GM12878 (cell line): ENCODE data around the gene ALDH18A1. TPM values are rescaled to one million over a fixed set of nuclear protein-coding genes. Genes with fewer than 3 reads are reported as not detected.

Source experiments
- ATAC-seq: fragments of 200-7000 bp; cut with Tn5 transposase; 3 replicates; pipeline ENCODE4 v1.9.1; 2020; ENCODE audit warnings: mild to moderate bottlenecking, moderate library complexity
- BruUV-seq: library from RNA; stranded (reverse); fragments of 400-500 nt; replicated peaks from 2 replicates; lab custom pipeline; 2021; lab: Mats Ljungman, UMichigan
- CTCF ChIA-PET: fragments of 300-600 bp; sonication (Branson Sonifier 250); formaldehyde crosslinking; extraction: SDS; loops from one replicate; lab custom pipeline; 2021; ENCODE audit warnings: inconsistent platforms; lab: Yijun Ruan, JAX
- POLR2A ChIA-PET: fragments of 350-600 bp; formaldehyde crosslinking; extraction: SDS; loops from one replicate; lab custom pipeline; 2021; ENCODE audit warnings: inconsistent platforms; lab: Charles Lee
- RAD21 ChIA-PET: fragments of 300-600 bp; sonication (Branson Sonifier 250); formaldehyde crosslinking; loops from one replicate; lab custom pipeline; 2023; ENCODE audit warnings: antibody characterized with exemption; ENCODE audit not compliant: unreplicated experiment; lab: Charles Lee
- SMC1A ChIA-PET: fragments of 300-600 bp; sonication (Branson Sonifier 250); formaldehyde crosslinking; loops from one replicate; lab custom pipeline; 2023; ENCODE audit not compliant: unreplicated experiment, uncharacterized antibody; lab: Charles Lee
- DNase-seq: peaks from one replicate; pipeline ENCODE4 v3.0.0-alpha.2; 2011; ENCODE audit warnings: low read depth, low spot score
- FAIRE-seq: peaks from 3 replicates; lab custom pipeline; 2011; peaks lifted over from hg19 to GRCh38; lab: Jason Lieb, UNC
- H2AFZ ChIP-seq: 2 replicates; pipeline ENCODE4 v1.6.0; 2011; ENCODE audit warnings: low read depth, low read length, control low read depth; ENCODE audit not compliant: control insufficient read depth
- H3K27ac ChIP-seq: 2 replicates; pipeline ENCODE4 v1.5.1; 2011; ENCODE audit warnings: control low read depth; ENCODE audit not compliant: control insufficient read depth, insufficient read depth
- H3K27me3 ChIP-seq, 2 experiments: replicated peaks in 1 of 2; 2 replicates each; pipeline versions ENCODE4 v1.6.0 to v1.6.1; 2011; ENCODE audit warnings: low read length in 1 of 2; ENCODE audit not compliant: control insufficient read depth in 2 of 2, insufficient read depth in 2 of 2
- H3K36me3 ChIP-seq, 2 experiments: 2 replicates each; pipeline ENCODE4 v1.5.1; 2011; ENCODE audit warnings: low read length in 1 of 2; ENCODE audit not compliant: control insufficient read depth in 2 of 2, insufficient read depth in 2 of 2
- H3K4me1 ChIP-seq: 2 replicates; pipeline ENCODE4 v1.6.1; 2011; ENCODE audit warnings: mild to moderate bottlenecking, low read length, moderate library complexity, mixed read lengths; ENCODE audit not compliant: control insufficient read depth, insufficient read depth
- H3K4me2 ChIP-seq: 2 replicates; pipeline ENCODE4 v1.6.0; 2011; ENCODE audit warnings: control low read depth; ENCODE audit not compliant: control insufficient read depth, insufficient read depth
- H3K4me3 ChIP-seq: fragments of 200-600 bp; sonication (generic); 2 replicates; pipeline ENCODE4 v1.5.1; 2016
- H3K79me2 ChIP-seq: 2 replicates; pipeline ENCODE4 v1.6.0; 2011; ENCODE audit warnings: low read length; ENCODE audit not compliant: control insufficient read depth, insufficient read depth
- H3K9ac ChIP-seq: 2 replicates; pipeline ENCODE4 v1.8.0; 2011; ENCODE audit warnings: low read length, control low read depth, mixed read lengths; ENCODE audit not compliant: control insufficient read depth, insufficient read depth
- H3K9me3 ChIP-seq: replicated peaks from 3 replicates; pipeline ENCODE4 v1.5.1; 2011; ENCODE audit warnings: mild to moderate bottlenecking, low read length; ENCODE audit not compliant: control insufficient read depth, insufficient read depth
- H4K20me1 ChIP-seq: 2 replicates; pipeline ENCODE4 v1.6.0; 2011; ENCODE audit not compliant: control insufficient read depth, insufficient read depth
- CHD1 ChIP-seq: IDR thresholded peaks from 2 replicates; pipeline ENCODE4 v1.6.1; 2012; ENCODE audit warnings: low read depth, low read length, improper control_type of control experiment
- IKZF1 ChIP-seq: fragments of 450-650 bp; conservative IDR thresholded peaks from 2 replicates; pipeline ENCODE4 v1.6.1; 2017; ENCODE audit warnings: antibody characterized with exemption, mild to moderate bottlenecking
- MTA3 ChIP-seq: IDR thresholded peaks from 2 replicates; pipeline ENCODE4 v1.6.1; 2012; ENCODE audit warnings: low read length, inconsistent platforms, borderline replicate concordance
- POU2F2 ChIP-seq: IDR thresholded peaks from 3 replicates; pipeline ENCODE4 v1.6.1; 2011; ENCODE audit warnings: low read depth, mild to moderate bottlenecking, low read length, borderline replicate concordance
- SMC3 ChIP-seq: IDR thresholded peaks from 2 replicates; pipeline ENCODE4 v1.6.1; 2011; ENCODE audit warnings: low read length, improper control_type of control experiment, borderline replicate concordance
- SPI1 ChIP-seq: IDR thresholded peaks from 2 replicates; pipeline ENCODE4 v1.6.1; 2011; ENCODE audit warnings: low read depth, mild to moderate bottlenecking, low read length, moderate library complexity, borderline replicate concordance; ENCODE audit not compliant: insufficient read depth
- SREBF1 ChIP-seq: IDR thresholded peaks from 2 replicates; pipeline ENCODE4 v1.6.1; 2012; ENCODE audit warnings: mild to moderate bottlenecking, low read length
- STAT3 ChIP-seq: IDR thresholded peaks from 2 replicates; pipeline ENCODE4 v1.6.1; 2011; ENCODE audit warnings: low read depth, low read length, improper control_type of control experiment
- WRNIP1 ChIP-seq: IDR thresholded peaks from 2 replicates; pipeline ENCODE4 v1.6.1; 2011; ENCODE audit warnings: low read depth, low read length, improper control_type of control experiment, borderline replicate concordance
- WGBS: methylation state at CpG from one replicate; pipeline ENCODE4 v1.1.6; 2016; ENCODE audit warnings: low lambda C conversion rate; ENCODE audit not compliant: insufficient replicate concordance, insufficient coverage; ENCODE audit errors: missing lambda C conversion rate; 5-methylcytosine and 5-hydroxymethylcytosine counted together
- in situ Hi-C: fragments of 300-500 bp; cut with MboI; formaldehyde crosslinking; loops from 9 replicates; pipeline ENCODE4 v1.14.3; 2018; ENCODE audit warnings: mixed read lengths
- intact Hi-C: fragments of 100-400 bp; cut with micrococcal nuclease; formaldehyde crosslinking; loops from one replicate; pipeline ENCODE4 v1.14.2; 2022; ENCODE audit not compliant: unreplicated experiment
- polyA plus RNA-seq, 11 experiments: library from polyadenylated mRNA; depleted of rRNA in 4 of 11; unstranded in 6 of 11; stranded (reverse) in 5 of 11; fragments of >200 nt; fragmentation: Nextera tagmentation in 4 of 11; fragmentation: Illumina TruSeq in 1 of 11; extraction: Ambion mirVana in 4 of 11; extraction: Trizol in 1 of 11; gene quantifications; 1 replicate in 1 of 11; 2 replicates in 10 of 11; pipeline versions ENCODE4 v1.2.1 to v1.2.3, GENCODE V29; 2011 to 2016; ENCODE audit warnings: inconsistent platforms in 2 of 11, missing spikeins in 2 of 11, low read depth in 1 of 11
- total RNA-seq, 4 experiments: library from RNA; depleted of rRNA in 3 of 4; stranded (reverse); fragments of >200 nt in 3 of 4; fragmentation: Illumina TruSeq in 1 of 4; extraction: Trizol in 1 of 4; gene quantifications; 2 replicates each; pipeline versions ENCODE4 v1.2.1 to v1.2.3, GENCODE V29; 2013 to 2021
- TF ChIP-seq, protein P1 (sequence below): fragments of 450-650 bp; IDR thresholded peaks from 2 replicates; pipeline ENCODE4 v1.6.1; 2018; ENCODE audit warnings: borderline replicate concordance, mild to moderate bottlenecking; ENCODE audit not compliant: partially characterized antibody
- TF ChIP-seq, protein P2 (sequence below): fragments of 450-650 bp; formaldehyde crosslinking; IDR thresholded peaks from 2 replicates; pipeline ENCODE4 v1.4.0; 2022; ENCODE audit warnings: mild to moderate bottlenecking, moderate library complexity
- TF ChIP-seq, protein P3 (sequence below): fragments of 450-650 bp; IDR thresholded peaks from 2 replicates; pipeline ENCODE4 v1.6.1; 2017; ENCODE audit warnings: antibody characterized with exemption, mild to moderate bottlenecking, moderate library complexity

The ALDH18A1 gene
- total and polyA plus RNA-seq, 10 of the 15 experiments (the other 5 are each of a cell fraction or from before 2014, with no cell fraction given) = 24.3 to 118 (median 99.3) TPM

DNA sequence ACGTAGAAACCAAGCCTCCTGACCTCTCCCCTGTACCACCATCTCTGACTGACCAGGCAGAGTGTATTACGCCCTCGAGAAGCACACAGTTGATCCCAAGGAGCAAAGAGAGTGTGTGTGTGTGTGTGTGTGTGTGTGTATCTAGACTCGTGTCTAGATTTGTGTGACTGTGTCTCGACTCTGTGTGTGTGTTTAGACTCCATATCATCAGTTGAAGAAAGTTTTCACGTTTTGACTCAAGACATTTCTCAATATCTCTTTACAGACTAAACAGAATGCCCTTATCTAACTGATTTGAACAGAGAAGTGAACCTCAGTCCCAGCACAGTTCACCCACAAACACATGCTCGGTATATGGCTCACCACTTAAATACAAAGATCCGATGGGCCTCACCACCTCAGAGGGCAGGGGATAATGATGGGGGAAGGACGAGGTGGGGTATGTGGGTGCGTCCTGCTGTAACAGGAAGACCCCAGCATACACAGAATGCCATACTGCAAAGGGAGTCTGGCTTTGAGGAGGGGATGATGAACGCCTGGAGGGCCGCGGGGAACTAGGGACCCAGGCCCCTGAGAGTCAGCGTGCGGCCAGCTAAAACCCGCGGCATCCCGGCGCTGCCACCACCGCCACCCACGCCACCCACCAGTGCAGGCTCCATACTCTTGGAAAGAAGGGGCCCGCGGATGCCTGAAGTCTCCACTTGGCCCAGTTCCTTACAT is 780 bp downstream of the ALDH18A1 start:
- Histone ChIP-seq H3K79me2 (peaks cover 34% of the 10 kb centered on the region), H2AFZ (peak overlapping the region; percentile 97), H3K27me3 (no peaks in the 10 kb centered on the region), H4K20me1 (no peaks in the 10 kb centered on the region), H3K4me1 (peaks cover 5% of the 10 kb centered on the region), H3K27ac (peak overlapping the region; percentile 78), H3K4me3 (peak overlapping the region; percentile 84), H3K4me2 (peak overlapping the region; percentile 93), H3K9ac (peak overlapping the region; percentile 90), H3K9me3 (peaks cover 8% of the 10 kb centered on the region; the same call in 2 of the 3 replicates), H3K36me3 (peaks cover 0 to 15% of the 10 kb centered on the region in 2 experiments; a peak in 2 of 4 replicates)
- 2% methylated on average over 23 of the region's 23 CpGs for WGBS
- BruUV-seq = no TSS peak
- DNase-seq = peak; percentile 15
- RAD21 ChIA-PET = no interaction called here
- SMC1A ChIA-PET = interaction anchor here (1.2 kb wide), 1 partner anchor 9 kb away, joined by 3 read pairs; no protein-coding TSS in a partner anchor
- POLR2A ChIA-PET = interaction anchor here (1.1 kb wide), 1 partner anchor 10 kb away, joined by 4 read pairs; no protein-coding TSS in a partner anchor
- in situ Hi-C loops (no loop called here), intact Hi-C loops (no loop called here)
- ATAC-seq = peak; percentile 49
- CTCF ChIA-PET = interaction anchor here (0.6 to 1.8 kb wide), 4 partner anchors 15 to 225 kb away, joined by 3 read pairs; no protein-coding TSS in a partner anchor
- FAIRE-seq = peak; percentile 62
- TF ChIP-seq SMC3 (no peak), SREBF1 (no peak), POU2F2 (no peak), WRNIP1 (no peak), MTA3 (no peak), IKZF1 (no peak), STAT3 (no peak), CHD1 (0 out of 2 replicates have a peak, but pooled peaks have one; percentile 26), SPI1 (no peak)
- TF ChIP-seq, protein P1, sequence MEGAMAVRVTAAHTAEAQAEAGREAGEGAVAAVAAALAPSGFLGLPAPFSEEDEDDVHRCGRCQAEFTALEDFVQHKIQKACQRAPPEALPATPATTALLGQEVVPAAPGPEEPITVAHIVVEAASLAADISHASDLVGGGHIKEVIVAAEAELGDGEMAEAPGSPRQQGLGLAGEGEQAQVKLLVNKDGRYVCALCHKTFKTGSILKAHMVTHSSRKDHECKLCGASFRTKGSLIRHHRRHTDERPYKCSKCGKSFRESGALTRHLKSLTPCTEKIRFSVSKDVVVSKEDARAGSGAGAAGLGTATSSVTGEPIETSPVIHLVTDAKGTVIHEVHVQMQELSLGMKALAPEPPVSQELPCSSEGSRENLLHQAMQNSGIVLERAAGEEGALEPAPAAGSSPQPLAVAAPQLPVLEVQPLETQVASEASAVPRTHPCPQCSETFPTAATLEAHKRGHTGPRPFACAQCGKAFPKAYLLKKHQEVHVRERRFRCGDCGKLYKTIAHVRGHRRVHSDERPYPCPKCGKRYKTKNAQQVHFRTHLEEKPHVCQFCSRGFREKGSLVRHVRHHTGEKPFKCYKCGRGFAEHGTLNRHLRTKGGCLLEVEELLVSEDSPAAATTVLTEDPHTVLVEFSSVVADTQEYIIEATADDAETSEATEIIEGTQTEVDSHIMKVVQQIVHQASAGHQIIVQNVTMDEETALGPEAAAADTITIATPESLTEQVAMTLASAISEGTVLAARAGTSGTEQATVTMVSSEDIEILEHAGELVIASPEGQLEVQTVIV = no peak
- TF ChIP-seq, protein P2, sequence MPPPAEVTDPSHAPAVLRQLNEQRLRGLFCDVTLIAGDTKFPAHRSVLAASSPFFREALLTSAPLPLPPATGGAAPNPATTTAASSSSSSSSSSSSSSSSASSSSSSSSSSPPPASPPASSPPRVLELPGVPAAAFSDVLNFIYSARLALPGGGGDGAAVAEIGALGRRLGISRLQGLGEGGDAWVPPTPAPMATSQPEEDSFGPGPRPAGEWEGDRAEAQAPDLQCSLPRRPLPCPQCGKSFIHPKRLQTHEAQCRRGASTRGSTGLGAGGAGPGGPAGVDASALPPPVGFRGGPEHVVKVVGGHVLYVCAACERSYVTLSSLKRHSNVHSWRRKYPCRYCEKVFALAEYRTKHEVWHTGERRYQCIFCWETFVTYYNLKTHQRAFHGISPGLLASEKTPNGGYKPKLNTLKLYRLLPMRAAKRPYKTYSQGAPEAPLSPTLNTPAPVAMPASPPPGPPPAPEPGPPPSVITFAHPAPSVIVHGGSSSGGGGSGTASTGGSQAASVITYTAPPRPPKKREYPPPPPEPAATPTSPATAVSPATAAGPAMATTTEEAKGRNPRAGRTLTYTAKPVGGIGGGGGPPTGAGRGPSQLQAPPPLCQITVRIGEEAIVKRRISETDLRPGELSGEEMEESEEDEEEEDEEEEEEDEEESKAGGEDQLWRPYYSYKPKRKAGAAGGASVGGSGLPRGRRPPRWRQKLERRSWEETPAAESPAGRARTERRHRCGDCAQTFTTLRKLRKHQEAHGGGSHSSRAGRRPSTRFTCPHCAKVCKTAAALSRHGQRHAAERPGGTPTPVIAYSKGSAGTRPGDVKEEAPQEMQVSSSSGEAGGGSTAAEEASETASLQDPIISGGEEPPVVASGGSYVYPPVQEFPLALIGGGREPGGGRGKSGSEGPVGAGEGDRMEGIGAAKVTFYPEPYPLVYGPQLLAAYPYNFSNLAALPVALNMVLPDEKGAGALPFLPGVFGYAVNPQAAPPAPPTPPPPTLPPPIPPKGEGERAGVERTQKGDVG = no peak
- TF ChIP-seq, protein P3, sequence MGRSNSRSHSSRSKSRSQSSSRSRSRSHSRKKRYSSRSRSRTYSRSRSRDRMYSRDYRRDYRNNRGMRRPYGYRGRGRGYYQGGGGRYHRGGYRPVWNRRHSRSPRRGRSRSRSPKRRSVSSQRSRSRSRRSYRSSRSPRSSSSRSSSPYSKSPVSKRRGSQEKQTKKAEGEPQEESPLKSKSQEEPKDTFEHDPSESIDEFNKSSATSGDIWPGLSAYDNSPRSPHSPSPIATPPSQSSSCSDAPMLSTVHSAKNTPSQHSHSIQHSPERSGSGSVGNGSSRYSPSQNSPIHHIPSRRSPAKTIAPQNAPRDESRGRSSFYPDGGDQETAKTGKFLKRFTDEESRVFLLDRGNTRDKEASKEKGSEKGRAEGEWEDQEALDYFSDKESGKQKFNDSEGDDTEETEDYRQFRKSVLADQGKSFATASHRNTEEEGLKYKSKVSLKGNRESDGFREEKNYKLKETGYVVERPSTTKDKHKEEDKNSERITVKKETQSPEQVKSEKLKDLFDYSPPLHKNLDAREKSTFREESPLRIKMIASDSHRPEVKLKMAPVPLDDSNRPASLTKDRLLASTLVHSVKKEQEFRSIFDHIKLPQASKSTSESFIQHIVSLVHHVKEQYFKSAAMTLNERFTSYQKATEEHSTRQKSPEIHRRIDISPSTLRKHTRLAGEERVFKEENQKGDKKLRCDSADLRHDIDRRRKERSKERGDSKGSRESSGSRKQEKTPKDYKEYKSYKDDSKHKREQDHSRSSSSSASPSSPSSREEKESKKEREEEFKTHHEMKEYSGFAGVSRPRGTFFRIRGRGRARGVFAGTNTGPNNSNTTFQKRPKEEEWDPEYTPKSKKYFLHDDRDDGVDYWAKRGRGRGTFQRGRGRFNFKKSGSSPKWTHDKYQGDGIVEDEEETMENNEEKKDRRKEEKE = no peak
